ENCODE results near the gene GPR85. TPM values are rescaled to one million over a fixed set of nuclear protein-coding genes. Genes with fewer than 3 reads are reported as not detected.
"Not testable (repeated sequence)": the region's sequence is repeated elsewhere in the genome, so short reads cannot be mapped to it uniquely, and the experiment has no call there.

The GPR85 gene
- total RNA-seq, 1 experiment from 2014 or later, result 0.65 TPM

GRCh38 chr7:113062499-113062898, 24.1 kb downstream of the GPR85 start:
- ChIA-PET CTCF (no interaction called here), POLR2A (ENCODE audit: unreplicated experiment) (no interaction called here)
- H3K4me2 ChIP-seq, result no peak overlapping the region
- H3K27ac ChIP-seq, result no peak overlapping the region
- H3K9me3 ChIP-seq (ENCODE audit: insufficient read depth, low read depth), result no peaks in the 10 kb centered on the region
- H3K27me3 ChIP-seq (ENCODE audit: insufficient read depth, low read depth), result no peaks in the 10 kb centered on the region
- no peak overlapping the region for H3K4me3 ChIP-seq
- no peak overlapping the region for H2AFZ ChIP-seq
- intact Hi-C loops (cut with micrococcal nuclease; ENCODE audit: unreplicated experiment), result no loop called here
- no peaks in the 10 kb centered on the region for H3K79me2 ChIP-seq (ENCODE audit: low read depth)
- DNase-seq, result no peak
- H3K36me3 ChIP-seq (ENCODE audit: low read depth), result no peaks in the 10 kb centered on the region
- no peaks in the 10 kb centered on the region for H4K20me1 ChIP-seq (ENCODE audit: insufficient read depth)
- no peaks in the 10 kb centered on the region for H3K4me1 ChIP-seq (replicated peaks; ENCODE audit: insufficient read depth)
- no peak for TF ChIP-seq CTCF (conservative IDR thresholded peaks at IDR 0.05)
- no peak for TF ChIP-seq EZH2 (IDR thresholded peaks at IDR 0.05; ENCODE audit: low read depth)
- no peaks in the 10 kb centered on the region for H3K9me2 ChIP-seq (ENCODE audit: insufficient read depth)
- BruUV-seq (replicated peaks), result no TSS peak
- H3F3A ChIP-seq (ENCODE audit: insufficient read depth, low read depth), result no peaks in the 10 kb centered on the region

DNA sequence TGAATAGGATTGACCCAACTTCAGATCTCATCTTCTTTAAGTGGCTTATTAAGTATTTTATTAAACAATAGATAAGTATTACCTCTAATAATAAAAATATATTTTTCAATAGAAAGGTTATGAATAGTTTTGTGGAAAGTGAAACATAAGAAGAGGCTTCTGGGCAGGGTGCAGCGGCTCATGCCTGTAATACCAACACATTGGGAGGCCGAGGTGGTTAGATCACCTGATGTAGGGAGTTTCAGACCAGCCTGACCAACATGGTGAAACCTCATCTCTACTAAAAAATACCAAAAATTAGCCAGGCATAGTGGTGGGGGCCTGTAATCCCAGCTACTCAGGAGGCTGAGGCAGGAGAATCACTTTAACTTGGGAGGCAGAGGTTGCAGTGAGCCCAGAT, 26.5 kb downstream of the GPR85 start:
- Histone ChIP-seq H3F3A (ENCODE audit: insufficient read depth, low read depth) (no peaks in the 10 kb centered on the region), H4K20me1 (ENCODE audit: insufficient read depth) (no peaks in the 10 kb centered on the region), H3K9me2 (ENCODE audit: insufficient read depth) (no peaks in the 10 kb centered on the region), H3K36me3 (ENCODE audit: low read depth) (no peaks in the 10 kb centered on the region), H3K4me3 (no peak overlapping the region), H3K27me3 (ENCODE audit: insufficient read depth, low read depth) (no peaks in the 10 kb centered on the region), H3K9me3 (ENCODE audit: insufficient read depth, low read depth) (no peaks in the 10 kb centered on the region), H3K4me2 (no peak overlapping the region), H3K27ac (no peak overlapping the region), H3K79me2 (ENCODE audit: low read depth) (no peaks in the 10 kb centered on the region), H3K4me1 (replicated peaks; ENCODE audit: insufficient read depth) (no peaks in the 10 kb centered on the region), H2AFZ (no peak overlapping the region)
- intact Hi-C loops (cut with micrococcal nuclease; ENCODE audit: unreplicated experiment), result no loop called here
- no TSS peak for BruUV-seq (replicated peaks)
- ChIA-PET CTCF (no interaction called here), POLR2A (ENCODE audit: unreplicated experiment) (no interaction called here)
- no peak for TF ChIP-seq CTCF (conservative IDR thresholded peaks at IDR 0.05)
- TF ChIP-seq EZH2 (IDR thresholded peaks at IDR 0.05; ENCODE audit: low read depth), result no peak
- no peak for DNase-seq

- no peaks in the 10 kb centered on the region for H3K9me2 ChIP-seq (ENCODE audit: insufficient read depth)
- TF ChIP-seq CTCF (conservative IDR thresholded peaks at IDR 0.05) (no peak), EZH2 (IDR thresholded peaks at IDR 0.05; ENCODE audit: low read depth) (no peak)
- no peak overlapping the region for H3K27ac ChIP-seq
- POLR2A ChIA-PET (ENCODE audit: unreplicated experiment), result no interaction called here
- H3K4me2 ChIP-seq, result no peak overlapping the region
- intact Hi-C loops (cut with micrococcal nuclease; ENCODE audit: unreplicated experiment), result no loop called here
- no peaks in the 10 kb centered on the region for H3K79me2 ChIP-seq (ENCODE audit: low read depth)
- no peaks in the 10 kb centered on the region for H3K9me3 ChIP-seq (ENCODE audit: insufficient read depth, low read depth)
- CTCF ChIA-PET, result no interaction called here
- no peaks in the 10 kb centered on the region for H3K36me3 ChIP-seq (ENCODE audit: low read depth)
- no peaks in the 10 kb centered on the region for H3K4me1 ChIP-seq (replicated peaks; ENCODE audit: insufficient read depth)
- no TSS peak for BruUV-seq (replicated peaks)
- no peaks in the 10 kb centered on the region for H3K27me3 ChIP-seq (ENCODE audit: insufficient read depth, low read depth)
- no peak for DNase-seq
- H3F3A ChIP-seq (ENCODE audit: insufficient read depth, low read depth), result no peaks in the 10 kb centered on the region
- no peak overlapping the region for H3K4me3 ChIP-seq
- no peak overlapping the region for H2AFZ ChIP-seq
- H4K20me1 ChIP-seq (ENCODE audit: insufficient read depth), result no peaks in the 10 kb centered on the region
These were observed 31.7 kb downstream of the GPR85 start for GRCh38 chr7:113054938-113055337.

- H3K36me3 ChIP-seq (ENCODE audit: low read depth); DNase-seq; H4K20me1 ChIP-seq (ENCODE audit: insufficient read depth); H3K4me3 ChIP-seq; H3K4me1 ChIP-seq (replicated peaks; ENCODE audit: insufficient read depth); BruUV-seq (replicated peaks); H3K27me3 ChIP-seq (ENCODE audit: insufficient read depth, low read depth); H2AFZ ChIP-seq; H3K9me2 ChIP-seq (ENCODE audit: insufficient read depth); H3K9me3 ChIP-seq (ENCODE audit: insufficient read depth, low read depth); CTCF ChIA-PET; H3K27ac ChIP-seq; POLR2A ChIA-PET (ENCODE audit: unreplicated experiment); H3F3A ChIP-seq (ENCODE audit: insufficient read depth, low read depth); intact Hi-C loops (cut with micrococcal nuclease; ENCODE audit: unreplicated experiment); H3K4me2 ChIP-seq; H3K79me2 ChIP-seq (ENCODE audit: low read depth): not testable (repeated sequence)
These were observed 32.4 kb downstream of the GPR85 start for GRCh38 chr7:113054272-113054671.

DNA sequence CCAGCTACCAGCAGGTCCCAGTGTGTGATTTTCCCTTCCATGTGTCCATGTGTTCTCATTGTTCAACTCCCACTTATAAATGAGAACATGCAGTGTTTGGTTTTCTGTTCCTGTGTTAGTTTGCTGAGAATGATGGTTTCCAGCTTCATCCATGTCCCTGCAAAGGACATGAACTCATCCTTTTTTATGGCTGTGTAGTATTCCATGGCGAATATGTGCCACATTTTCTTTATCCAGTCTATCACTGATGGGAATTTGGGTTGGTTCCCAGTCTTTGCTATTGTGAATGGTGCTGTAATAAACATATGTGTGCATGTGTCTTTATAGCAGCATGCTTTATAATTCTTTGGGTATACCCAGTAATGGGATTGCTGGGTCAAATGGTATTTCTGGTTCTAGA, 37.4 kb downstream of the GPR85 start:
- H3K4me2 ChIP-seq; intact Hi-C loops (cut with micrococcal nuclease; ENCODE audit: unreplicated experiment); H3K4me3 ChIP-seq; BruUV-seq (replicated peaks); H2AFZ ChIP-seq; CTCF ChIA-PET; H3K4me1 ChIP-seq (replicated peaks; ENCODE audit: insufficient read depth); H3K9me2 ChIP-seq (ENCODE audit: insufficient read depth); H3K79me2 ChIP-seq (ENCODE audit: low read depth); H3K36me3 ChIP-seq (ENCODE audit: low read depth); H4K20me1 ChIP-seq (ENCODE audit: insufficient read depth); POLR2A ChIA-PET (ENCODE audit: unreplicated experiment); H3F3A ChIP-seq (ENCODE audit: insufficient read depth, low read depth); DNase-seq; H3K9me3 ChIP-seq (ENCODE audit: insufficient read depth, low read depth); H3K27me3 ChIP-seq (ENCODE audit: insufficient read depth, low read depth); H3K27ac ChIP-seq: not testable (repeated sequence)

Data from PC-9 (cell line).